Ovary (tissue), 9 donors: ENCODE measurements around the gene ALOXE3. TPM values are rescaled to one million over a fixed set of nuclear protein-coding genes. Genes with fewer than 3 reads are reported as not detected.

Experiments
- DNase-seq, 5 donors: peaks; one replicate each; pipeline ENCODE4 v3.0.0-alpha.2; 2019 to 2020
- H3K27ac ChIP-seq, 2 donors: fragments of 200-600 bp; one replicate each; pipeline versions ENCODE4 v1.5.1 to v1.8.0; 2019 to 2022
- H3K27me3 ChIP-seq: fragments of 200-600 bp; one replicate; pipeline ENCODE4 v1.8.0; 2022
- H3K36me3 ChIP-seq: fragments of 200-600 bp; sonication (generic); one replicate; pipeline ENCODE4 v1.5.1; 2019
- H3K4me1 ChIP-seq: one replicate; pipeline ENCODE4 v1.8.1; 2013; ENCODE audit warnings: mild to moderate bottlenecking, moderate library complexity; ENCODE audit not compliant: insufficient read depth
- H3K4me3 ChIP-seq: fragments of 200-600 bp; sonication (generic); one replicate; pipeline ENCODE4 v1.5.1; 2017
- H3K9me3 ChIP-seq, 2 donors: fragments of 200-600 bp in 1 of 2; sonication (generic) in 1 of 2; one replicate each; pipeline versions ENCODE4 v1.5.1 to v1.8.1; 2013 to 2019; ENCODE audit warnings: mild to moderate bottlenecking in 1 of 2, moderate library complexity in 1 of 2
- CTCF ChIP-seq, 3 donors: fragments of 450-650 bp in 2 of 3; fragments of 200-600 bp in 1 of 3; IDR thresholded peaks; one replicate each; pipeline versions ENCODE4 v1.5.1 to v1.8.0; 2016 to 2022; ENCODE audit warnings: antibody characterized with exemption in 3 of 3, mild to moderate bottlenecking in 1 of 3
- EP300 ChIP-seq: sonication (generic); formaldehyde crosslinking; IDR thresholded peaks from one replicate; pipeline ENCODE4 v1.6.1; 2017; ENCODE audit warnings: antibody characterized with exemption
- POLR2A ChIP-seq: fragments of 450-650 bp; IDR thresholded peaks from one replicate; pipeline ENCODE4 v1.6.1; 2017; ENCODE audit warnings: antibody characterized with exemption, mild to moderate bottlenecking, moderate library complexity
- WGBS, 3 donors: extraction: QIAGEN DNeasy Blood & Tissue Kit in 1 of 3; methylation state at CpG; one replicate each; pipeline versions ENCODE4 v1.1.5 to v1.1.7; 2013 to 2017; 5-methylcytosine and 5-hydroxymethylcytosine counted together
- intact Hi-C, 4 donors: fragments of 100-400 bp; cut with DNase I; formaldehyde crosslinking; loops; one replicate each; pipeline versions ENCODE4 v1.11.0 to v1.15.1; 2022 to 2023
- polyA plus RNA-seq, 2 donors: library from polyadenylated mRNA; stranded (reverse); fragments of 200-250 nt in 1 of 2; fragments of 350-450 nt in 1 of 2; fragmentation: Illumina TruSeq in 1 of 2; extraction: RNeasy Lipid Tissue Mini Kit (QIAGEN cat#74804) in 1 of 2; gene quantifications; one replicate each; pipeline ENCODE4 v1.2.3, GENCODE V29; 2013 to 2014
- total RNA-seq, 7 donors: library from RNA; depleted of rRNA in 2 of 7; stranded (reverse); fragments of >200 nt in 2 of 7; fragmentation: NEBNext Ultra II Directional in 3 of 7; extraction: Animal tissue kit (Norgen Biotek cat#: 25700) in 3 of 7; gene quantifications; one replicate each; pipeline versions ENCODE4 v1.1.0 to v1.2.4, GENCODE V29; 2016 to 2023
- donor health status: DM: no; HTN: no; CAD: no; lungs with moderate emphysema.
- donor health status: DM: no; HTN: no; CAD: no.
- donor health status: Bipolar disorder and iron deficiency.
- donor health status: DM: yes; HTN: yes; CAD: no.
- donor health status: DM: no; HTN: no; CAD: no.
- donor health status: DM: yes; HTN: yes; CAD: no.

Gene ALOXE3
- total and polyA plus RNA-seq, 9 donors = 0.07 TPM; not detected in 8

- no peaks in the 10 kb centered on the region for H3K9me3 ChIP-seq
- no peaks in the 10 kb centered on the region for H3K36me3 ChIP-seq
- TF ChIP-seq CTCF (IDR thresholded peaks at IDR 0.05) (peak in 1 of 3 donors; percentile 4), POLR2A (no peak)
- H3K27me3 ChIP-seq = no peaks in the 10 kb centered on the region
- peak overlapping the region; percentile 94 to 96 for H3K27ac ChIP-seq
- peaks cover 12% of the 10 kb centered on the region for H3K4me1 ChIP-seq
- WGBS, 3 donors = 4 to 13% (median 10%) methylated on average over 14 of the region's 14 CpGs
- intact Hi-C loops = loop anchor here in 1 of 4 donors (10.0 kb wide), 1 partner anchor 311 kb away; no protein-coding TSS in a partner anchor
- peak in 2 of 5 donors; percentile 24 to 51 for DNase-seq
- H3K4me3 ChIP-seq = peak overlapping the region; percentile 97
These were observed 37.1 kb upstream of the ALOXE3 start for GRCh38 chr17:8155231-8155995.

- H3K27me3 ChIP-seq = no peaks in the 10 kb centered on the region
- peak overlapping the region; percentile 97 for H3K4me3 ChIP-seq
- intact Hi-C loops = loop anchor here in 1 of 4 donors (10.0 kb wide), 1 partner anchor 310 kb away; no protein-coding TSS in a partner anchor
- H3K4me1 ChIP-seq = peaks cover 12% of the 10 kb centered on the region
- no peak for DNase-seq
- H3K36me3 ChIP-seq = no peaks in the 10 kb centered on the region
- TF ChIP-seq POLR2A = peak; percentile 52
- TF ChIP-seq CTCF (IDR thresholded peaks at IDR 0.05) = peak in 1 of 3 donors; percentile 5
- no peak for TF ChIP-seq EP300
- H3K9me3 ChIP-seq = no peaks in the 10 kb centered on the region
- 1 to 7% (median 2%) methylated on average over 11 of the region's 11 CpGs for WGBS, 3 donors
- peak overlapping the region; percentile 94 to 96 for H3K27ac ChIP-seq
These were observed 36.4 kb upstream of the ALOXE3 start for GRCh38 chr17:8154608-8155155.

GRCh38 chr17:8153957-8154607 is 35.8 kb upstream of the ALOXE3 start:
- peak overlapping the region; percentile 97 for H3K4me3 ChIP-seq
- peaks cover 12% of the 10 kb centered on the region for H3K4me1 ChIP-seq
- peak; percentile 100 for DNase-seq
- H3K36me3 ChIP-seq = no peaks in the 10 kb centered on the region
- H3K27me3 ChIP-seq = no peaks in the 10 kb centered on the region
- peak; percentile 86 for TF ChIP-seq POLR2A
- TF ChIP-seq EP300 = peak; percentile 100
- TF ChIP-seq CTCF (IDR thresholded peaks at IDR 0.05) = no peak
- 1% methylated on average over 22 of the region's 22 CpGs for WGBS, 3 donors
- intact Hi-C loops = loop anchor here in 1 of 4 donors (10.0 kb wide), 1 partner anchor 309 kb away; no protein-coding TSS in a partner anchor
- no peaks in the 10 kb centered on the region for H3K9me3 ChIP-seq
- peak overlapping the region; percentile 94 to 96 for H3K27ac ChIP-seq

GRCh38 chr17:8153525-8153956 is 35.2 kb upstream of the ALOXE3 start:
- H3K4me1 ChIP-seq = peaks cover 12% of the 10 kb centered on the region
- H3K27me3 ChIP-seq = no peaks in the 10 kb centered on the region
- peak overlapping the region; percentile 94 to 96 for H3K27ac ChIP-seq
- TF ChIP-seq CTCF (IDR thresholded peaks at IDR 0.05) = no peak
- TF ChIP-seq EP300 = peak; percentile 41
- peak; percentile 46 for TF ChIP-seq POLR2A
- H3K4me3 ChIP-seq = peak overlapping the region; percentile 56
- 6 to 8% (median 8%) methylated on average over 13 of the region's 13 CpGs for WGBS, 3 donors
- H3K36me3 ChIP-seq = no peaks in the 10 kb centered on the region
- DNase-seq = peak; percentile 71 to 86 (median 80)
- intact Hi-C loops = loop anchor here in 1 of 4 donors (10.0 kb wide), 1 partner anchor 309 kb away; no protein-coding TSS in a partner anchor
- H3K9me3 ChIP-seq = no peaks in the 10 kb centered on the region
